Panc1 (cell line): ENCODE data around the gene BLNK. TPM values are rescaled to one million over a fixed set of nuclear protein-coding genes. Genes with fewer than 3 reads are reported as not detected.

Source experiments
- ATAC-seq: fragments of 200-7000 bp; cut with Tn5 transposase; 2 replicates; pipeline ENCODE4 v1.9.1; 2020; ENCODE audit warnings: mild to moderate bottlenecking, moderate library complexity
- BruUV-seq: library from RNA; stranded (reverse); fragments of 400-500 nt; replicated peaks from 2 replicates; lab custom pipeline; 2021; lab: Mats Ljungman, UMichigan
- CTCF ChIA-PET: fragments of 300-600 bp; sonication (Branson Sonifier 250); formaldehyde crosslinking; loops from one replicate; lab custom pipeline; 2022; ENCODE audit warnings: antibody characterized with exemption; lab: Charles Lee
- POLR2A ChIA-PET: fragments of 300-600 bp; sonication (Branson Sonifier 250); formaldehyde crosslinking; loops from one replicate; lab custom pipeline; 2022; ENCODE audit warnings: antibody characterized with exemption; lab: Charles Lee
- DNase-seq: peaks from one replicate; pipeline ENCODE4 v3.0.0-alpha.2; 2010; ENCODE audit warnings: low read depth, low spot score
- H3K27ac ChIP-seq: 2 replicates; pipeline ENCODE4 v1.5.1; 2011; ENCODE audit warnings: mild to moderate bottlenecking, low read length, inconsistent platforms
- H3K27me3 ChIP-seq: fragments of 200-500 bp; sonication (Bioruptor generic); 2 replicates; pipeline ENCODE4 v1.6.0; 2014; ENCODE audit warnings: low read length, inconsistent platforms; ENCODE audit not compliant: control insufficient read depth, insufficient read depth
- H3K36me3 ChIP-seq: fragments of 200-500 bp; sonication (Bioruptor generic); 2 replicates; pipeline ENCODE4 v1.5.1; 2014; ENCODE audit warnings: inconsistent platforms, mild to moderate bottlenecking, low read length, moderate library complexity; ENCODE audit not compliant: control insufficient read depth, insufficient read depth
- H3K4me1 ChIP-seq: 2 replicates; pipeline ENCODE4 v1.5.1; 2011; ENCODE audit warnings: inconsistent platforms, mild to moderate bottlenecking, low read length, moderate library complexity; ENCODE audit not compliant: control insufficient read depth, insufficient read depth
- H3K4me3 ChIP-seq, 2 experiments: 2 replicates each; pipeline ENCODE4 v1.5.1; 2011 to 2012; ENCODE audit warnings: low read depth in 2 of 2, low read length in 2 of 2, mild to moderate bottlenecking in 2 of 2, inconsistent platforms in 1 of 2, moderate library complexity in 1 of 2
- H3K9me3 ChIP-seq: fragments of 200-500 bp; sonication (Bioruptor generic); 2 replicates; pipeline ENCODE4 v1.5.1; 2014; ENCODE audit warnings: low read depth, mild to moderate bottlenecking, inconsistent platforms, low read length, moderate library complexity; ENCODE audit not compliant: control insufficient read depth, insufficient read depth
- CTCF ChIP-seq: fragments of 450-650 bp; IDR thresholded peaks from 2 replicates; pipeline ENCODE4 v1.5.1; 2017; ENCODE audit warnings: mild to moderate bottlenecking
- POLR2AphosphoS5 ChIP-seq: IDR thresholded peaks from 2 replicates; pipeline ENCODE4 v1.6.1; 2012; ENCODE audit warnings: mild to moderate bottlenecking, low read depth, low read length, moderate library complexity
- SIN3A ChIP-seq: IDR thresholded peaks from 2 replicates; pipeline ENCODE4 v1.6.1; 2012; ENCODE audit warnings: low read depth, mild to moderate bottlenecking, low read length, moderate library complexity, borderline replicate concordance; ENCODE audit not compliant: insufficient read depth
- TCF7L2 ChIP-seq: IDR thresholded peaks from 2 replicates; pipeline ENCODE4 v1.6.1; 2011; ENCODE audit warnings: mild to moderate bottlenecking, low read depth, low read length, inconsistent platforms
- in situ Hi-C: cut with HindIII; loops from 2 replicates; pipeline ENCODE4 v1.10.0; 2016; ENCODE audit warnings: low sequenced_read_pairs, low pct_unique_long_range_greater_than_20kb
- intact Hi-C: fragments of 100-400 bp; cut with micrococcal nuclease; formaldehyde crosslinking; loops from one replicate; pipeline ENCODE4 v1.10.0; 2022; ENCODE audit not compliant: unreplicated experiment
- total RNA-seq: library from RNA; stranded (reverse); gene quantifications from one replicate; pipeline ENCODE4 v1.2.1, GENCODE V29; 2021; ENCODE audit not compliant: unreplicated experiment
- TF ChIP-seq, protein P1 (sequence below), 2 experiments: IDR thresholded peaks; 2 replicates each; pipeline ENCODE4 v1.6.1; 2011 to 2012; ENCODE audit warnings: low read depth in 2 of 2, control low read depth in 1 of 2, low read length in 1 of 2, mild to moderate bottlenecking in 1 of 2, moderate library complexity in 1 of 2; ENCODE audit not compliant: insufficient read depth in 1 of 2

The BLNK gene
- total RNA-seq, 1 experiment from 2014 or later, result 0.10 TPM

- TF ChIP-seq CTCF (no peak), TCF7L2 (no peak), SIN3A (no peak), POLR2AphosphoS5 (no peak)
- TF ChIP-seq, protein P1, sequence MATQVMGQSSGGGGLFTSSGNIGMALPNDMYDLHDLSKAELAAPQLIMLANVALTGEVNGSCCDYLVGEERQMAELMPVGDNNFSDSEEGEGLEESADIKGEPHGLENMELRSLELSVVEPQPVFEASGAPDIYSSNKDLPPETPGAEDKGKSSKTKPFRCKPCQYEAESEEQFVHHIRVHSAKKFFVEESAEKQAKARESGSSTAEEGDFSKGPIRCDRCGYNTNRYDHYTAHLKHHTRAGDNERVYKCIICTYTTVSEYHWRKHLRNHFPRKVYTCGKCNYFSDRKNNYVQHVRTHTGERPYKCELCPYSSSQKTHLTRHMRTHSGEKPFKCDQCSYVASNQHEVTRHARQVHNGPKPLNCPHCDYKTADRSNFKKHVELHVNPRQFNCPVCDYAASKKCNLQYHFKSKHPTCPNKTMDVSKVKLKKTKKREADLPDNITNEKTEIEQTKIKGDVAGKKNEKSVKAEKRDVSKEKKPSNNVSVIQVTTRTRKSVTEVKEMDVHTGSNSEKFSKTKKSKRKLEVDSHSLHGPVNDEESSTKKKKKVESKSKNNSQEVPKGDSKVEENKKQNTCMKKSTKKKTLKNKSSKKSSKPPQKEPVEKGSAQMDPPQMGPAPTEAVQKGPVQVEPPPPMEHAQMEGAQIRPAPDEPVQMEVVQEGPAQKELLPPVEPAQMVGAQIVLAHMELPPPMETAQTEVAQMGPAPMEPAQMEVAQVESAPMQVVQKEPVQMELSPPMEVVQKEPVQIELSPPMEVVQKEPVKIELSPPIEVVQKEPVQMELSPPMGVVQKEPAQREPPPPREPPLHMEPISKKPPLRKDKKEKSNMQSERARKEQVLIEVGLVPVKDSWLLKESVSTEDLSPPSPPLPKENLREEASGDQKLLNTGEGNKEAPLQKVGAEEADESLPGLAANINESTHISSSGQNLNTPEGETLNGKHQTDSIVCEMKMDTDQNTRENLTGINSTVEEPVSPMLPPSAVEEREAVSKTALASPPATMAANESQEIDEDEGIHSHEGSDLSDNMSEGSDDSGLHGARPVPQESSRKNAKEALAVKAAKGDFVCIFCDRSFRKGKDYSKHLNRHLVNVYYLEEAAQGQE (IDR thresholded peaks at IDR 0.05; ENCODE audit: insufficient read depth in 1 of 2, low read depth in 2 of 2, low read length in 1 of 2), result no peak
- Histone ChIP-seq H3K9me3 (no peaks in the 10 kb centered on the region), H3K27me3 (peaks cover 6% of the 10 kb centered on the region; the same call in 1 of the 2 replicates), H3K27ac (no peak overlapping the region), H3K4me1 (no peaks in the 10 kb centered on the region), H3K36me3 (no peaks in the 10 kb centered on the region), H3K4me3 (no peak overlapping the region)
- ChIA-PET POLR2A (interaction anchor here (0.9 kb wide), 1 partner anchor 720 kb away, joined by 4 read pairs; no protein-coding TSS in a partner anchor), CTCF (no interaction called here)
- no TSS peak for BruUV-seq
- in situ Hi-C loops, result no loop called here
- no peak for DNase-seq
- intact Hi-C loops, result no loop called here
- ATAC-seq, result no peak
These were observed 10.2 kb downstream of the BLNK start for GRCh38 chr10:96261132-96261531.

DNA sequence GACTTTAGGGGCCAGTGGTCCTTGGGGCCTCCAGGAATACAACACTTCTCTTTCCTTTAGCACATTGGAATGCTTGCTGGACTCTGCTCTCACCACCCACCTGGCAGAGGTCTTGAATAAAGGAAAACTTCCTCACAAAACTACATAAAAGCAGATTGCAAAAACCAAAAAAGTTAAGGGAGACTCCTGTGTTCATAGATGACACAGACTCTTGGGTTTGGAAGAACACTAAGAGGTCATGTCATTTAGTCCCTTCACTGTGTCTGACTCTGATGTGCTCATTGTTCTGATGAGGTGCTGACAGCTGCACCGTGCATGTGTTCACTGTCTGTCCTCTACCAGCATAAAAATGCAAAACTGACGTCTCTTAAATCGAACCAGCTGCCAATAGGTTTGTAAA, 11.4 kb downstream of the BLNK start:
- ChIA-PET POLR2A (interaction anchor here (0.7 kb wide), 1 partner anchor 54 kb away, joined by 3 read pairs; no protein-coding TSS in a partner anchor), CTCF (no interaction called here)

More for the DNA sequence above, 11.4 kb downstream of the BLNK start:
- Histone ChIP-seq H3K27me3 (peaks cover 6% of the 10 kb centered on the region; the same call in 1 of the 2 replicates), H3K4me1 (no peaks in the 10 kb centered on the region), H3K4me3 (no peak overlapping the region), H3K9me3 (no peaks in the 10 kb centered on the region), H3K27ac (no peak overlapping the region), H3K36me3 (no peaks in the 10 kb centered on the region)
- TF ChIP-seq CTCF (no peak), SIN3A (no peak), TCF7L2 (no peak), POLR2AphosphoS5 (no peak)
- TF ChIP-seq, protein P1 (IDR thresholded peaks at IDR 0.05; ENCODE audit: insufficient read depth in 1 of 2, low read depth in 2 of 2, low read length in 1 of 2), result no peak
- no TSS peak for BruUV-seq
- DNase-seq, result no peak
- intact Hi-C loops (no loop called here), in situ Hi-C loops (no loop called here)
- no peak for ATAC-seq
